Spleen (tissue), 7 donors: ENCODE results near the gene CCDC102A.

Source experiments
- CTCF ChIP-seq, 11 experiments: fragments of 200-600 bp in 7 of 11; fragments of 450-650 bp in 4 of 11; sonication (generic) in 4 of 11; IDR thresholded peaks in 8 of 11; conservative IDR thresholded peaks in 3 of 11; 1 replicate in 7 of 11; 2 replicates in 4 of 11; pipeline versions ENCODE4 v1.4.0 to v1.8.0; 2016 to 2021; ENCODE audit warnings: antibody characterized with exemption in 11 of 11, inconsistent platforms in 4 of 11, mild to moderate bottlenecking in 1 of 11
- POLR2A ChIP-seq, 3 donors: fragments of 450-650 bp; IDR thresholded peaks; one replicate each; pipeline ENCODE4 v1.5.1; 2017; ENCODE audit warnings: antibody characterized with exemption in 3 of 3, mild to moderate bottlenecking in 1 of 3
- POLR2AphosphoS5 ChIP-seq, 3 donors: sonication (generic); formaldehyde crosslinking; IDR thresholded peaks; one replicate each; pipeline ENCODE4 v1.5.1; 2017; ENCODE audit warnings: antibody characterized with exemption in 3 of 3
- donor health status: DM: no; HTN: no; CAD: no; lungs with moderate emphysema.
- donor health status: DM: no; HTN: no; CAD: no.
- donor health status: DM: no; HTN: no; CAD: no.

- no peak for TF ChIP-seq CTCF (IDR thresholded peaks at IDR 0.05 in 8 of 11, conservative IDR thresholded peaks at IDR 0.05 in 3 of 11)
- TF ChIP-seq POLR2A (IDR thresholded peaks at IDR 0.05): no peak
- no peak for TF ChIP-seq POLR2AphosphoS5 (IDR thresholded peaks at IDR 0.05)
These were observed 19.6 kb downstream of the CCDC102A start for GRCh38 chr16:57516773-57517172.
